Fibroblast of the aortic adventitia (primary cell): ENCODE measurements around the gene TDRKH. TPM values are rescaled to one million over a fixed set of nuclear protein-coding genes. Genes with fewer than 3 reads are reported as not detected.

ENCODE experiments used
- DNase-seq: peaks from one replicate; pipeline ENCODE4 v3.0.0-alpha.2; 2010; ENCODE audit warnings: low read depth
- H3K4me3 ChIP-seq: 2 replicates; pipeline ENCODE4 v1.5.1; 2011; ENCODE audit warnings: low read depth, mild to moderate bottlenecking, control low read depth, low read length, moderate library complexity
- CTCF ChIP-seq: IDR thresholded peaks from 2 replicates; pipeline ENCODE4 v1.5.1; 2011; ENCODE audit warnings: mild to moderate bottlenecking, low read length, control low read depth, inconsistent platforms; ENCODE audit not compliant: insufficient read depth
- total RNA-seq: library from RNA; depleted of rRNA; stranded (reverse); fragments of >200 nt; gene quantifications from 2 replicates; pipeline ENCODE4 v1.2.3, GENCODE V29; 2012; ENCODE audit warnings: low replicate concordance

Gene TDRKH
- total RNA-seq, 1 donor, result 2.1 TPM

DNA sequence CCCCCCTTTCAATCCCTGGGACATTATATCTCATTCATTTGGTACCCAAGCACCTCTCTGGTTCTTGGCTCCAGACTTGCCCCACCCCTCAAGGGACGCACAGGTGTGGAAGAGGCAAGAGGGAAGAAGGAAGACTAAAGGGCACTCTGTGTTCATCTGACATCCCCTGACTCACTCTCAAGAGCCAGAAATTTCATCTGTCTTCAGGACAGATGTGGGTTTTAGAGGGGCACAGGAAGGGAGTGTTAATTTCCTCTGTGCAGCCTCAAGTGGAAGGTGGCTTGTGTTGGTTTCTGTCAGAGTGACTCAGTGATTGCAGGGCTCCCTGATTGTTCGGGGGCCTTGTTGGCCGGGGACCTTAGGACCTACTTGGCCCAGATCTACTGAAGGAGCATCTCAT, 46.9 kb upstream of the TDRKH start:
- DNase-seq, result no peak
- H3K4me3 ChIP-seq, result no peak overlapping the region
- no peak for TF ChIP-seq CTCF

DNA sequence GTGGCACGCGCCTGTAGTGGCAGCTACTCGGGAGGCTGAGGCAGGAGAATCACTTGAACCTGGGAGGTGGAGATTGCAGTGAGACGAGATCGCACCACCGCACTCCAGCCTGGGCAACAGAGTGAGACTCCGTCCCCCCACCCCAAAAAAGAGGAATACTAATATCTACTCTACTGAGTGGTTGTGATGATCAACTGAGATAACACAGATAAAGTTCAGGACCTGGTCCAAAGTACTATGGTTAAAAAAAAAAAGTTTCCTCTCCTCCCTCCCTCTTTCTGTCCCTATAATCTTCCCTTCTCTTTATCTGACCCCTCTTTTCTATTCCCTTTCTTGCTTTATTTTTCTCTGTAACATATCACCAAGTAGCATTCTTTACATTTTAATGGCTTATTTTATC, 45.3 kb upstream of the TDRKH start:
- no peak overlapping the region for H3K4me3 ChIP-seq
- TF ChIP-seq CTCF, result no peak
- DNase-seq, result no peak

GRCh38 chr1:151834239-151834638, 43.9 kb upstream of the TDRKH start:
- TF ChIP-seq CTCF, result no peak
- DNase-seq, result no peak
- no peak overlapping the region for H3K4me3 ChIP-seq

DNA sequence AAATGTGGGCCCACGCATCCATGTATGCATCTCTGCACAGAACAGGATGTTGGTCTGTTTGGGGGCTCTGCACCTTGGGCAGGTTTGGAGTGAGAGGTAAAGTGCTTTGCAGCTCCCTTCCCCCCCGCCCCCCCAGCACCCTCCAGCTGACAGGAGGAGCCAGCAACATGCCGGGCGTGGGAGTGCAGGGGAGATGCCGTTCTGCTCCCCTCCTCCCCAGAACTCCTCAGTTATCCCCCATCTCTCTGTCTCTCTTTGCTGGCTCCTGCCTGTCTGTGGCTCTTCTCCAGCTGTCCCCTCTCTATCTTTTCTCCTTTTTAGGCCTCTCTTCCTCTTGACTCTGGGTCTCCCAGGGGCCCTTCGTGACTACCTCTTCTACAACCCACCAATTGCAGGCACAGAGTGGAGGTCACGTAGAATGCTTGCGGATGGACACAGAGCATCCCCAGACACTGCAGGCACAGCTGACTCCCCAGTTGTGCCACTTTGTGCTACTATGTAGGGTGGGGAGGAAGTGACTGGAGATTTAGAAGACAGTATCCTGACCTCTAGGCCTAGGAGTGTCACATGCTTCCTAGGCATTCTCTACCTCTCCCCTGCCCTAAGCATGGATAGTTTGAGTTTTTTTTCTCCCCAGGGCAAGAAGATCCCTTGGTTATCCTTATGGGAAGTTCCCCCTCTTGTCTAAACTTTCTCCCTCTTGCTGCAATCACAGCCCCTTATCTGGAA, 43.0 kb upstream of the TDRKH start:
- no peak overlapping the region for H3K4me3 ChIP-seq

DNA sequence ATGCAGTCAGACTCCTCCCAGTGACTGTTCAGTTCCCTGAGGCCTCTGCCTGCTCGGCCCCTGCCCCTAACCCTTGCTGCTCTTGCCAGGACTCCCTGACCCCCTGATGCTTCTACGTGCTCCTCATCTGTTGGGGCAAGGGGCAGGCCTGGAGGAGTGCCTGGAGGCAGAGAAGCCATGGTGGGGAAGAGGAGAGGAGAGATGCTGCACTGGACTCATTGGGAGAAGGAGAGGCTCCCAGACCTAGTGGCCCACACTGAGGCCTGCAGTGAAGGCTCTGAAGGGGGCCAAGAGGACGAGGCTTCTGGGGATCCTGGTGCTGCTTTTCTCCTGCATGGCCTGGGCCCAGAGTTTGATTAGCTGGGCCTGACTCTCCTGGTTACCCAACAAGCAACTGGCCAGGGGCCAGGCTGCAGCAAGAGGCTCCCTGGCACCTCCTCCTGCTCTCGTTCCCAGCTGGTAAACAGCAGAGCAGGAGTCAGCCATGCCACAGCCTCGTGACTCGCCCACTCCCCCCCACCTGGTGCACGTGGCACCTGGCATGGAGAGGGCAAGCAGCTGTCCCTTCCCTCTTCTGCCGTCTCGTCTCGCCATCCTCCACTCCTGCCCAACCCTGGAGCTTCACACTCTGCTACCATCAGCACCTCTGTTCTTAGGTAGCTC, 42.1 kb upstream of the TDRKH start:
- peak; percentile 47 for DNase-seq
- no peak for TF ChIP-seq CTCF
- no peak overlapping the region for H3K4me3 ChIP-seq

More for the DNA sequence above, 43.0 kb upstream of the TDRKH start:
- no peak for TF ChIP-seq CTCF
- no peak for DNase-seq

DNA sequence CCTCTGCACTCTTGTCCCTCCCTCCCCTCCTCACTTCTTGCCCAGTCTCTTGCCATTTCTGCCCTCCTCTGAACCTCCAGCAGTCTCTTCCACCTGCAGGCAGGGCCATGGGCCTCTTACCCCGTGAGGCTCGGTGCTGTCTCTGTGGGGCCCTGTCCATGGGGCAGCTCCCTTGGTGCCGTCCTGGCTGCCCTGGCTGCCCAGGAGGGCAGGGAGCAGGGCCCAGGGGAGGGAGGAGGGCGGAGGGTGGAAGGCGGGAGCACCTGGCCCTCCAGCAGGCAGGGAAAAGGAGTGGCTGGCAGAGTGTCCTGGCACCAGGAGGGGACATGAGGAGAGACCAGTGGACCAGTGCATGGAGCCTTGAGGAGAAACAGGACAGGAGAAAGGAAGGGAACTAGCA, 41.3 kb upstream of the TDRKH start, which contains the start of gene RORC:
Gene RORC (minus strand): TSS at position 198 of the 400 bp plus-strand sequence. CDS start 38 bp downstream, at position 160.
- TF ChIP-seq CTCF, result no peak
- no peak for DNase-seq
- no peak within 1 kb of the TSS for H3K4me3 ChIP-seq
